SK-N-SH (cell line): ENCODE results near the gene CCK. TPM values are rescaled to one million over a fixed set of nuclear protein-coding genes. Genes with fewer than 3 reads are reported as not detected.

Experiments
- CTCF ChIA-PET: fragments of 300-600, 350-600 bp; formaldehyde crosslinking; extraction: SDS; loops from one replicate; lab custom pipeline; 2021; lab: Yijun Ruan, JAX
- POLR2A ChIA-PET: fragments of 350-600 bp; sonication (Branson Sonifier 250); formaldehyde crosslinking; extraction: SDS; loops from one replicate; lab custom pipeline; 2020; ENCODE audit warnings: antibody characterized with exemption, inconsistent platforms; lab: Yijun Ruan, JAX
- DNase-seq: peaks from one replicate; pipeline ENCODE4 v3.0.0; 2012
- H2AFZ ChIP-seq: fragments of 200-600 bp; sonication (generic); 2 replicates; pipeline ENCODE4 v1.8.1; 2016; ENCODE audit warnings: antibody characterized with exemption, mild to moderate bottlenecking, low read depth
- H3F3A ChIP-seq: fragments of 200-600 bp; sonication (generic); replicated peaks from 2 replicates; pipeline ENCODE3; 2016; ENCODE audit warnings: antibody characterized with exemption, mild to moderate bottlenecking; ENCODE audit not compliant: insufficient read depth
- H3K27ac ChIP-seq, 2 experiments: fragments of 200-500 bp in 1 of 2; fragments of 200-600 bp in 1 of 2; sonication (Bioruptor generic) in 1 of 2; sonication (generic), shearing (Covaris generic) in 1 of 2; 2 replicates each; pipeline versions ENCODE4 v1.5.1 to v1.6.1; 2014 to 2016; ENCODE audit warnings: low read depth in 2 of 2, inconsistent platforms in 1 of 2, low read length in 1 of 2, mild to moderate bottlenecking in 1 of 2, mixed read lengths in 1 of 2
- H3K27me3 ChIP-seq: fragments of 200-600 bp; sonication (generic), shearing (Covaris generic); 2 replicates; pipeline ENCODE4 v1.6.1; 2016; ENCODE audit warnings: mixed run types; ENCODE audit not compliant: insufficient read depth
- H3K36me3 ChIP-seq, 2 experiments: fragments of 200-500 bp in 1 of 2; fragments of 200-600 bp in 1 of 2; sonication (Bioruptor generic) in 1 of 2; sonication (generic) in 1 of 2; replicated peaks in 1 of 2; 2 replicates each; pipeline versions ENCODE3 to v1.5.1; 2014 to 2016; ENCODE audit warnings: low read length in 1 of 2, mild to moderate bottlenecking in 1 of 2; ENCODE audit not compliant: insufficient read depth in 2 of 2, control insufficient read depth in 1 of 2
- H3K4me1 ChIP-seq, 2 experiments: fragments of 200-500 bp in 1 of 2; fragments of 200-600 bp in 1 of 2; sonication (Bioruptor generic) in 1 of 2; sonication (generic), shearing (Covaris generic) in 1 of 2; 2 replicates each; pipeline versions ENCODE4 v1.5.1 to v1.6.1; 2014 to 2016; ENCODE audit warnings: low read depth in 1 of 2, low read length in 1 of 2, mixed run types in 1 of 2; ENCODE audit not compliant: insufficient read depth in 2 of 2, control insufficient read depth in 1 of 2
- H3K4me2 ChIP-seq: fragments of 200-600 bp; sonication (generic), shearing (Covaris generic); 2 replicates; pipeline ENCODE4 v1.6.1; 2017; ENCODE audit warnings: mixed run types
- H3K4me3 ChIP-seq, 2 experiments: fragments of 200-500 bp in 1 of 2; fragments of 200-600 bp in 1 of 2; sonication (Bioruptor generic) in 1 of 2; sonication (generic), shearing (Covaris generic) in 1 of 2; 2 replicates each; pipeline versions ENCODE4 v1.5.1 to v1.8.1; 2014 to 2016; ENCODE audit warnings: low read depth in 2 of 2, inconsistent platforms in 1 of 2, low read length in 1 of 2, mild to moderate bottlenecking in 1 of 2, mixed read lengths in 1 of 2, moderate library complexity in 1 of 2
- H3K79me2 ChIP-seq: fragments of 200-600 bp; sonication (generic); 2 replicates; pipeline ENCODE4 v1.8.1; 2017; ENCODE audit warnings: mild to moderate bottlenecking; ENCODE audit not compliant: insufficient read depth
- H3K9ac ChIP-seq: fragments of 200-600 bp; sonication (generic); 2 replicates; pipeline ENCODE4 v1.6.1; 2017; ENCODE audit warnings: mixed run types
- H3K9me2 ChIP-seq: fragments of 200-600 bp; sonication (generic); 2 replicates; pipeline ENCODE4 v1.6.1; 2017; ENCODE audit warnings: mixed run types
- H3K9me3 ChIP-seq: fragments of 200-600 bp; sonication (generic); 2 replicates; pipeline ENCODE4 v1.6.1; 2017; ENCODE audit warnings: mixed run types, mild to moderate bottlenecking, moderate library complexity
- H4K20me1 ChIP-seq: fragments of 200-600 bp; sonication (generic); 2 replicates; pipeline ENCODE4 v1.6.1; 2017; ENCODE audit warnings: mild to moderate bottlenecking, mixed run types; ENCODE audit not compliant: insufficient read depth
- EP300 ChIP-seq, 2 experiments: IDR thresholded peaks; 2 replicates each; pipeline versions ENCODE4 v1.4.0 to v1.6.1; 2012; ENCODE audit warnings: borderline replicate concordance in 1 of 2, low read depth in 1 of 2, low read length in 1 of 2
- FOXJ3 ChIP-seq: sonication (generic); formaldehyde crosslinking; IDR thresholded peaks from 2 replicates; pipeline ENCODE4 v1.5.1; 2020; ENCODE audit warnings: mild to moderate bottlenecking, missing genetic modification reagents
- GATA2 ChIP-seq: sonication (generic); formaldehyde crosslinking; IDR thresholded peaks from 2 replicates; pipeline ENCODE4 v1.5.0; 2020; ENCODE audit warnings: mild to moderate bottlenecking, missing genetic modification reagents
- JUND ChIP-seq: IDR thresholded peaks from 2 replicates; pipeline ENCODE4 v1.4.0; 2012
- MAX ChIP-seq: IDR thresholded peaks from 2 replicates; pipeline ENCODE4 v1.4.0; 2012; ENCODE audit warnings: low read depth
- MEF2A ChIP-seq: IDR thresholded peaks from 2 replicates; pipeline ENCODE4 v1.4.0; 2012; ENCODE audit warnings: low read depth, borderline replicate concordance
- NFIC ChIP-seq: IDR thresholded peaks from 2 replicates; pipeline ENCODE4 v1.4.0; 2012; ENCODE audit warnings: borderline replicate concordance
- RCOR1 ChIP-seq: fragments of 150-350 bp; IDR thresholded peaks from 2 replicates; pipeline ENCODE4 v1.6.1; 2017; ENCODE audit warnings: antibody characterized with exemption, low read length
- REST ChIP-seq: IDR thresholded peaks from 2 replicates; pipeline ENCODE4 v1.6.1; 2012; ENCODE audit warnings: mild to moderate bottlenecking, low read depth, low read length, moderate library complexity
- SMC3 ChIP-seq: IDR thresholded peaks from 2 replicates; pipeline ENCODE4 v1.6.1; 2012; ENCODE audit warnings: low read depth, low read length, improper control_type of control experiment
- TCF12 ChIP-seq: IDR thresholded peaks from 2 replicates; pipeline ENCODE4 v1.4.0; 2012
- TEAD4 ChIP-seq: IDR thresholded peaks from 2 replicates; pipeline ENCODE4 v1.4.0; 2012; ENCODE audit warnings: mild to moderate bottlenecking, borderline replicate concordance; ENCODE audit not compliant: insufficient read depth
- WGBS: methylation state at CpG from one replicate; pipeline ENCODE4 v1.1.6; 2017; ENCODE audit warnings: low lambda C conversion rate; 5-methylcytosine and 5-hydroxymethylcytosine counted together
- polyA plus RNA-seq, 3 experiments: library from polyadenylated mRNA; depleted of rRNA; stranded (reverse); fragments of >200 nt; gene quantifications; 2 replicates each; pipeline ENCODE4 v1.2.3, GENCODE V29; 2012
- TF ChIP-seq, protein P1 (sequence below): fragments of 200-600 bp; sonication (generic); IDR thresholded peaks from 2 replicates; pipeline ENCODE4 v1.6.1; 2017; ENCODE audit warnings: antibody characterized with exemption, mild to moderate bottlenecking, moderate library complexity
- TF ChIP-seq, protein P2 (sequence below): fragments of 150-350 bp; IDR thresholded peaks from 2 replicates; pipeline ENCODE4 v1.6.1; 2016; ENCODE audit warnings: mild to moderate bottlenecking, low read depth, low read length
- TF ChIP-seq, protein P3 (sequence below): IDR thresholded peaks from 2 replicates; pipeline ENCODE4; 2012

The CCK gene
- polyA plus RNA-seq, 1 of the 3 experiments (the other 2 are of a cell fraction) = not detected

- H2AFZ ChIP-seq = no peak overlapping the region
- no peak overlapping the region for H3K4me2 ChIP-seq
- H3K27me3 ChIP-seq = no peaks in the 10 kb centered on the region
- CTCF ChIA-PET = no interaction called here
- no peak overlapping the region for H3K27ac ChIP-seq
- H3K9me3 ChIP-seq = no peaks in the 10 kb centered on the region
- H3K9me2 ChIP-seq = no peaks in the 10 kb centered on the region
- no peak overlapping the region for H3K4me3 ChIP-seq
- H3K9ac ChIP-seq = no peak overlapping the region
- no peaks in the 10 kb centered on the region for H4K20me1 ChIP-seq
- H3K36me3 ChIP-seq = no peaks in the 10 kb centered on the region
- H3K4me1 ChIP-seq = no peaks in the 10 kb centered on the region
- no peaks in the 10 kb centered on the region for H3F3A ChIP-seq
- no peak for TF ChIP-seq NFIC
- TF ChIP-seq MEF2A = no peak
- TF ChIP-seq RCOR1 = no peak
- TF ChIP-seq FOXJ3 (CRISPR knock-in tag) = no peak
- TF ChIP-seq, all 33 proteins: peak for 0
- POLR2A ChIA-PET = no interaction called here
- 4% methylated on average over 4 of the region's 4 CpGs for WGBS
- no peaks in the 10 kb centered on the region for H3K79me2 ChIP-seq
- DNase-seq = no peak
Observed at GRCh38 chr3:42301446-42302175, 35.6 kb upstream of the CCK start.

DNA sequence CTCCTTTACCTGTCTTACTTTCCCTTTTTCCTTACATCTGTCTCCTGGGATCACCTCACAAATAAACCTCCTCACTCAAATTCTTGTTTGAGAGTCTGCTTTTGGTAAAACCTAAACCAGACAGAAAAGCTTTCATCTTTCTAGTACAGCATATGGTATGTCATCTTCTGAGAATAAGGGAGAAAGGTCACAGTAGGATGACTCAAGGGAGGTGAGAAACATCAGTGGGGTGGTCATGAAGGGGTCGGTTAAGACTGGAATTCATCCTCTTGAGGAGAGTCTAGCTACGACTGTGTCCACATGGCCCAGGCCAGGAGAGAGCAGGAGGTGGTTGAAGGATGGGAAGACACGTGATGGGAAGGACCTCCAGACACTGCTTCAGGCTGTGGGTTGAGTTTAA lies 34.8 kb upstream of the CCK start:
- no peaks in the 10 kb centered on the region for H3F3A ChIP-seq
- H3K4me1 ChIP-seq = no peaks in the 10 kb centered on the region
- no peak overlapping the region for H2AFZ ChIP-seq
- ChIA-PET POLR2A (no interaction called here), CTCF (no interaction called here)
- no peaks in the 10 kb centered on the region for H4K20me1 ChIP-seq
- H3K9me3 ChIP-seq = no peaks in the 10 kb centered on the region
- H3K79me2 ChIP-seq = no peaks in the 10 kb centered on the region
- no peaks in the 10 kb centered on the region for H3K27me3 ChIP-seq
- H3K4me3 ChIP-seq = no peak overlapping the region
- no peak overlapping the region for H3K4me2 ChIP-seq
- no peak overlapping the region for H3K27ac ChIP-seq
- H3K9ac ChIP-seq = no peak overlapping the region
- DNase-seq = no peak
- 7% methylated on average over 3 of the region's 3 CpGs for WGBS
- no peaks in the 10 kb centered on the region for H3K9me2 ChIP-seq
- TF ChIP-seq GATA2 (no peak), SMC3 (no peak), EP300 (IDR thresholded peaks at IDR 0.05; ENCODE audit: borderline replicate concordance in 1 of 2, low read depth in 1 of 2, low read length in 1 of 2) (no peak), TEAD4 (no peak), MAX (no peak), FOXJ3 (CRISPR knock-in tag) (no peak), MEF2A (no peak), TCF12 (no peak), JUND (no peak), NFIC (no peak), REST (no peak)
- TF ChIP-seq, protein P1, sequence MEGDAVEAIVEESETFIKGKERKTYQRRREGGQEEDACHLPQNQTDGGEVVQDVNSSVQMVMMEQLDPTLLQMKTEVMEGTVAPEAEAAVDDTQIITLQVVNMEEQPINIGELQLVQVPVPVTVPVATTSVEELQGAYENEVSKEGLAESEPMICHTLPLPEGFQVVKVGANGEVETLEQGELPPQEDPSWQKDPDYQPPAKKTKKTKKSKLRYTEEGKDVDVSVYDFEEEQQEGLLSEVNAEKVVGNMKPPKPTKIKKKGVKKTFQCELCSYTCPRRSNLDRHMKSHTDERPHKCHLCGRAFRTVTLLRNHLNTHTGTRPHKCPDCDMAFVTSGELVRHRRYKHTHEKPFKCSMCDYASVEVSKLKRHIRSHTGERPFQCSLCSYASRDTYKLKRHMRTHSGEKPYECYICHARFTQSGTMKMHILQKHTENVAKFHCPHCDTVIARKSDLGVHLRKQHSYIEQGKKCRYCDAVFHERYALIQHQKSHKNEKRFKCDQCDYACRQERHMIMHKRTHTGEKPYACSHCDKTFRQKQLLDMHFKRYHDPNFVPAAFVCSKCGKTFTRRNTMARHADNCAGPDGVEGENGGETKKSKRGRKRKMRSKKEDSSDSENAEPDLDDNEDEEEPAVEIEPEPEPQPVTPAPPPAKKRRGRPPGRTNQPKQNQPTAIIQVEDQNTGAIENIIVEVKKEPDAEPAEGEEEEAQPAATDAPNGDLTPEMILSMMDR = no peak
- TF ChIP-seq, protein P2, sequence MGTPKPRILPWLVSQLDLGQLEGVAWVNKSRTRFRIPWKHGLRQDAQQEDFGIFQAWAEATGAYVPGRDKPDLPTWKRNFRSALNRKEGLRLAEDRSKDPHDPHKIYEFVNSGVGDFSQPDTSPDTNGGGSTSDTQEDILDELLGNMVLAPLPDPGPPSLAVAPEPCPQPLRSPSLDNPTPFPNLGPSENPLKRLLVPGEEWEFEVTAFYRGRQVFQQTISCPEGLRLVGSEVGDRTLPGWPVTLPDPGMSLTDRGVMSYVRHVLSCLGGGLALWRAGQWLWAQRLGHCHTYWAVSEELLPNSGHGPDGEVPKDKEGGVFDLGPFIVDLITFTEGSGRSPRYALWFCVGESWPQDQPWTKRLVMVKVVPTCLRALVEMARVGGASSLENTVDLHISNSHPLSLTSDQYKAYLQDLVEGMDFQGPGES = no peak
- TF ChIP-seq, protein P3, sequence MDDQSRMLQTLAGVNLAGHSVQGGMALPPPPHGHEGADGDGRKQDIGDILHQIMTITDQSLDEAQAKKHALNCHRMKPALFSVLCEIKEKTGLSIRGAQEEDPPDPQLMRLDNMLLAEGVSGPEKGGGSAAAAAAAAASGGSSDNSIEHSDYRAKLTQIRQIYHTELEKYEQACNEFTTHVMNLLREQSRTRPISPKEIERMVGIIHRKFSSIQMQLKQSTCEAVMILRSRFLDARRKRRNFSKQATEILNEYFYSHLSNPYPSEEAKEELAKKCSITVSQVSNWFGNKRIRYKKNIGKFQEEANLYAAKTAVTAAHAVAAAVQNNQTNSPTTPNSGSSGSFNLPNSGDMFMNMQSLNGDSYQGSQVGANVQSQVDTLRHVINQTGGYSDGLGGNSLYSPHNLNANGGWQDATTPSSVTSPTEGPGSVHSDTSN = no peak
- no peaks in the 10 kb centered on the region for H3K36me3 ChIP-seq
